Loucy (cell line): ENCODE results near the gene SLC44A1.

ENCODE experiments used
- EZH2phosphoT487 ChIP-seq: fragments of 200-600 bp; IDR thresholded peaks from 2 replicates; pipeline ENCODE4 v1.6.1; 2018; ENCODE audit warnings: antibody characterized with exemption, mild to moderate bottlenecking, moderate library complexity, borderline replicate concordance
- TF ChIP-seq, protein P1 (sequence below): fragments of 200-600 bp; sonication (generic); conservative IDR thresholded peaks from 2 replicates; pipeline ENCODE4 v1.5.1; 2014; ENCODE audit warnings: mild to moderate bottlenecking, antibody characterized with exemption, low read length

DNA sequence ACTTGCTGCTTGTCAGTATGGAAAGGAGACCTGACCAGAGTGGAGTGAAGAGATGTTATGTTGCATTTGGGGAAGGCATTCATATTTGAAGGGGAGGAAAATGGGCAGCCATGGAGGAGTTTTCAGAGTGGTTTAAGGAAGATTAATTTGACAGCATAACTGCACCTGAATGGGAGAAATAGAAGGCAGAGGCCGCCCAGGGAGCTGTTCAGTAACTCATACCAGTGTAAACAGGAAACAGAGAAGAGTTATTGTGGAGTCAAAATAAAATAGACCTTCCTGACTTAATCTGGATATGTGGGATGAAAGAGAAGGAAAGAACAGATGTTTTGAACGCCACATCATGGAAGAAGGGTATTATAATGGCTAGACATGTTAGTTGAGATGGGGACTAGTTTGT, 13.4 kb downstream of the SLC44A1 start:
- TF ChIP-seq, protein P1, sequence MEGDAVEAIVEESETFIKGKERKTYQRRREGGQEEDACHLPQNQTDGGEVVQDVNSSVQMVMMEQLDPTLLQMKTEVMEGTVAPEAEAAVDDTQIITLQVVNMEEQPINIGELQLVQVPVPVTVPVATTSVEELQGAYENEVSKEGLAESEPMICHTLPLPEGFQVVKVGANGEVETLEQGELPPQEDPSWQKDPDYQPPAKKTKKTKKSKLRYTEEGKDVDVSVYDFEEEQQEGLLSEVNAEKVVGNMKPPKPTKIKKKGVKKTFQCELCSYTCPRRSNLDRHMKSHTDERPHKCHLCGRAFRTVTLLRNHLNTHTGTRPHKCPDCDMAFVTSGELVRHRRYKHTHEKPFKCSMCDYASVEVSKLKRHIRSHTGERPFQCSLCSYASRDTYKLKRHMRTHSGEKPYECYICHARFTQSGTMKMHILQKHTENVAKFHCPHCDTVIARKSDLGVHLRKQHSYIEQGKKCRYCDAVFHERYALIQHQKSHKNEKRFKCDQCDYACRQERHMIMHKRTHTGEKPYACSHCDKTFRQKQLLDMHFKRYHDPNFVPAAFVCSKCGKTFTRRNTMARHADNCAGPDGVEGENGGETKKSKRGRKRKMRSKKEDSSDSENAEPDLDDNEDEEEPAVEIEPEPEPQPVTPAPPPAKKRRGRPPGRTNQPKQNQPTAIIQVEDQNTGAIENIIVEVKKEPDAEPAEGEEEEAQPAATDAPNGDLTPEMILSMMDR = no peak
- no peak for TF ChIP-seq EZH2phosphoT487
